ENCODE results near the gene TIMM13.

The TIMM13 gene

GRCh38 chr19:2440515-2440914 lies 13.1 kb upstream of the TIMM13 start:
- no peaks in the 10 kb centered on the region for H3K9me3 ChIP-seq (ENCODE audit: control insufficient read depth in 2 of 2, low read length in 2 of 2)
- no peak overlapping the region for H3K27ac ChIP-seq (ENCODE audit: low read length)
- peaks cover 11 to 13% of the 10 kb centered on the region in 2 donors for H3K36me3 ChIP-seq (ENCODE audit: control insufficient read depth in 2 of 2, insufficient read depth in 2 of 2, low read length in 2 of 2)
- no peaks in the 10 kb centered on the region for H3K27me3 ChIP-seq (ENCODE audit: control insufficient read depth in 1 of 2, insufficient read depth in 2 of 2, low read length in 2 of 2)
- H3K4me1 ChIP-seq (ENCODE audit: control insufficient read depth, insufficient read depth, low read length), result no peaks in the 10 kb centered on the region
- no peak overlapping the region for H3K4me3 ChIP-seq (ENCODE audit: low read length in 2 of 2)
- no peak overlapping the region for H3K9ac ChIP-seq (ENCODE audit: low read length in 2 of 2)

GRCh38 chr19:2438178-2438577 lies 10.8 kb upstream of the TIMM13 start:
- no peak overlapping the region for H3K27ac ChIP-seq (ENCODE audit: low read length)
- H3K9me3 ChIP-seq (ENCODE audit: control insufficient read depth in 2 of 2, low read length in 2 of 2), result no peaks in the 10 kb centered on the region
- H3K36me3 ChIP-seq (ENCODE audit: control insufficient read depth in 2 of 2, insufficient read depth in 2 of 2, low read length in 2 of 2), result peaks cover 7 to 18% of the 10 kb centered on the region in 2 donors
- no peaks in the 10 kb centered on the region for H3K4me1 ChIP-seq (ENCODE audit: control insufficient read depth, insufficient read depth, low read length)
- H3K4me3 ChIP-seq (ENCODE audit: low read length in 2 of 2), result no peak overlapping the region
- H3K27me3 ChIP-seq (ENCODE audit: control insufficient read depth in 1 of 2, insufficient read depth in 2 of 2, low read length in 2 of 2), result no peaks in the 10 kb centered on the region
- H3K9ac ChIP-seq (ENCODE audit: low read length in 2 of 2), result no peak overlapping the region

- Histone ChIP-seq H3K27ac (ENCODE audit: low read length) (no peak overlapping the region), H3K27me3 (ENCODE audit: control insufficient read depth in 1 of 2, insufficient read depth in 2 of 2, low read length in 2 of 2) (no peaks in the 10 kb centered on the region), H3K4me3 (ENCODE audit: low read length in 2 of 2) (no peak overlapping the region), H3K4me1 (ENCODE audit: control insufficient read depth, insufficient read depth, low read length) (no peaks in the 10 kb centered on the region), H3K9ac (ENCODE audit: low read length in 2 of 2) (no peak overlapping the region), H3K9me3 (ENCODE audit: control insufficient read depth in 2 of 2, low read length in 2 of 2) (no peaks in the 10 kb centered on the region), H3K36me3 (ENCODE audit: control insufficient read depth in 2 of 2, insufficient read depth in 2 of 2, low read length in 2 of 2) (peaks cover 4 to 16% of the 10 kb centered on the region in 2 donors)
Measured at GRCh38 chr19:2436926-2437325, 9.5 kb upstream of the TIMM13 start.

GRCh38 chr19:2436384-2436783 lies 9.0 kb upstream of the TIMM13 start:
- Histone ChIP-seq H3K9ac (ENCODE audit: low read length in 2 of 2) (no peak overlapping the region), H3K27me3 (ENCODE audit: control insufficient read depth in 1 of 2, insufficient read depth in 2 of 2, low read length in 2 of 2) (no peaks in the 10 kb centered on the region), H3K27ac (ENCODE audit: low read length) (no peak overlapping the region), H3K36me3 (ENCODE audit: control insufficient read depth in 2 of 2, insufficient read depth in 2 of 2, low read length in 2 of 2) (peaks cover 6 to 19% of the 10 kb centered on the region in 2 donors), H3K4me3 (ENCODE audit: low read length in 2 of 2) (no peak overlapping the region), H3K4me1 (ENCODE audit: control insufficient read depth, insufficient read depth, low read length) (no peaks in the 10 kb centered on the region), H3K9me3 (ENCODE audit: control insufficient read depth in 2 of 2, low read length in 2 of 2) (no peaks in the 10 kb centered on the region)

GRCh38 chr19:2434721-2435265 lies 7.4 kb upstream of the TIMM13 start:
- Histone ChIP-seq H3K9me3 (ENCODE audit: control insufficient read depth in 2 of 2, low read length in 2 of 2) (no peaks in the 10 kb centered on the region), H3K36me3 (ENCODE audit: control insufficient read depth in 2 of 2, insufficient read depth in 2 of 2, low read length in 2 of 2) (peaks cover 10 to 21% of the 10 kb centered on the region in 2 donors), H3K4me1 (ENCODE audit: control insufficient read depth, insufficient read depth, low read length) (no peaks in the 10 kb centered on the region), H3K4me3 (ENCODE audit: low read length in 2 of 2) (no peak overlapping the region), H3K9ac (ENCODE audit: low read length in 2 of 2) (no peak overlapping the region), H3K27me3 (ENCODE audit: control insufficient read depth in 1 of 2, insufficient read depth in 2 of 2, low read length in 2 of 2) (no peaks in the 10 kb centered on the region), H3K27ac (ENCODE audit: low read length) (no peak overlapping the region)

GRCh38 chr19:2434267-2434666 lies 6.9 kb upstream of the TIMM13 start:
- Histone ChIP-seq H3K9ac (ENCODE audit: low read length in 2 of 2) (no peak overlapping the region), H3K4me1 (ENCODE audit: control insufficient read depth, insufficient read depth, low read length) (no peaks in the 10 kb centered on the region), H3K27me3 (ENCODE audit: control insufficient read depth in 1 of 2, insufficient read depth in 2 of 2, low read length in 2 of 2) (no peaks in the 10 kb centered on the region), H3K9me3 (ENCODE audit: control insufficient read depth in 2 of 2, low read length in 2 of 2) (no peaks in the 10 kb centered on the region), H3K36me3 (ENCODE audit: control insufficient read depth in 2 of 2, insufficient read depth in 2 of 2, low read length in 2 of 2) (peaks cover 10 to 19% of the 10 kb centered on the region in 2 donors), H3K4me3 (ENCODE audit: low read length in 2 of 2) (no peak overlapping the region), H3K27ac (ENCODE audit: low read length) (no peak overlapping the region)

- H3K9me3 ChIP-seq (ENCODE audit: control insufficient read depth in 2 of 2, low read length in 2 of 2), result no peaks in the 10 kb centered on the region
- H3K27me3 ChIP-seq (ENCODE audit: control insufficient read depth in 1 of 2, insufficient read depth in 2 of 2, low read length in 2 of 2), result no peaks in the 10 kb centered on the region
- H3K27ac ChIP-seq (ENCODE audit: low read length), result no peak overlapping the region
- H3K4me1 ChIP-seq (ENCODE audit: control insufficient read depth, insufficient read depth, low read length), result peaks cover 3% of the 10 kb centered on the region
- no peak overlapping the region for H3K4me3 ChIP-seq (ENCODE audit: low read length in 2 of 2)
- no peak overlapping the region for H3K9ac ChIP-seq (ENCODE audit: low read length in 2 of 2)
- peaks cover 10 to 18% of the 10 kb centered on the region in 2 donors for H3K36me3 ChIP-seq (ENCODE audit: control insufficient read depth in 2 of 2, insufficient read depth in 2 of 2, low read length in 2 of 2)
Measured at GRCh38 chr19:2433854-2434253, 6.5 kb upstream of the TIMM13 start.

GRCh38 chr19:2432131-2432848 lies 4.9 kb upstream of the TIMM13 start:
- H3K36me3 ChIP-seq (ENCODE audit: control insufficient read depth in 2 of 2, insufficient read depth in 2 of 2, low read length in 2 of 2), result peaks cover 6 to 11% of the 10 kb centered on the region in 2 donors
- H3K4me3 ChIP-seq (ENCODE audit: low read length in 2 of 2), result no peak overlapping the region
- H3K9ac ChIP-seq (ENCODE audit: low read length in 2 of 2), result no peak overlapping the region
- no peaks in the 10 kb centered on the region for H3K27me3 ChIP-seq (ENCODE audit: control insufficient read depth in 1 of 2, insufficient read depth in 2 of 2, low read length in 2 of 2)
- H3K4me1 ChIP-seq (ENCODE audit: control insufficient read depth, insufficient read depth, low read length), result peaks cover 13% of the 10 kb centered on the region
- H3K27ac ChIP-seq (ENCODE audit: low read length), result no peak overlapping the region
- H3K9me3 ChIP-seq (ENCODE audit: control insufficient read depth in 2 of 2, low read length in 2 of 2), result no peaks in the 10 kb centered on the region

- Histone ChIP-seq H3K27ac (ENCODE audit: low read length) (no peak overlapping the region), H3K27me3 (ENCODE audit: control insufficient read depth in 1 of 2, insufficient read depth in 2 of 2, low read length in 2 of 2) (no peaks in the 10 kb centered on the region), H3K9me3 (ENCODE audit: control insufficient read depth in 2 of 2, low read length in 2 of 2) (no peaks in the 10 kb centered on the region), H3K36me3 (ENCODE audit: control insufficient read depth in 2 of 2, insufficient read depth in 2 of 2, low read length in 2 of 2) (peaks cover 6 to 11% of the 10 kb centered on the region in 2 donors), H3K9ac (ENCODE audit: low read length in 2 of 2) (no peak overlapping the region), H3K4me1 (ENCODE audit: control insufficient read depth, insufficient read depth, low read length) (peaks cover 21% of the 10 kb centered on the region), H3K4me3 (ENCODE audit: low read length in 2 of 2) (no peak overlapping the region)
Measured at GRCh38 chr19:2431318-2432055, 4.1 kb upstream of the TIMM13 start.

GRCh38 chr19:2429917-2430535 lies 2.6 kb upstream of the TIMM13 start:
- no peaks in the 10 kb centered on the region for H3K9me3 ChIP-seq (ENCODE audit: control insufficient read depth in 2 of 2, low read length in 2 of 2)
- peaks cover 6 to 9% of the 10 kb centered on the region in 2 donors for H3K36me3 ChIP-seq (ENCODE audit: control insufficient read depth in 2 of 2, insufficient read depth in 2 of 2, low read length in 2 of 2)
- H3K4me1 ChIP-seq (ENCODE audit: control insufficient read depth, insufficient read depth, low read length), result peaks cover 36% of the 10 kb centered on the region
- no peaks in the 10 kb centered on the region for H3K27me3 ChIP-seq (ENCODE audit: control insufficient read depth in 1 of 2, insufficient read depth in 2 of 2, low read length in 2 of 2)
- H3K27ac ChIP-seq (ENCODE audit: low read length), result no peak overlapping the region
- no peak overlapping the region for H3K4me3 ChIP-seq (ENCODE audit: low read length in 2 of 2)
- no peak overlapping the region for H3K9ac ChIP-seq (ENCODE audit: low read length in 2 of 2)

Data from stomach smooth muscle (tissue), 2 donors.